ENCODE measurements around the gene SLC25A15. TPM values are rescaled to one million over a fixed set of nuclear protein-coding genes. Genes with fewer than 3 reads are reported as not detected.

SLC25A15 gene
- polyA plus RNA-seq, 1 of the 3 experiments (the other 2 are of a cell fraction): 15.2 TPM

GRCh38 chr13:40755082-40755700 is 34.2 kb upstream of the SLC25A15 start:
- no peak overlapping the region for H3K4me2 ChIP-seq
- peaks cover 3% of the 10 kb centered on the region; the same call in 1 of the 2 replicates for H3K79me2 ChIP-seq (ENCODE audit: insufficient read depth)
- 83% methylated on average over 7 of the region's 7 CpGs for WGBS (ENCODE audit: low lambda C conversion rate)
- H3F3A ChIP-seq (replicated peaks; ENCODE audit: insufficient read depth): peaks cover 8% of the 10 kb centered on the region
- H3K27me3 ChIP-seq (ENCODE audit: insufficient read depth): no peaks in the 10 kb centered on the region
- no peak for DNase-seq
- peaks cover 51 to 68% of the 10 kb centered on the region in 2 experiments for H3K36me3 ChIP-seq (replicated peaks in 1 of 2; ENCODE audit: control insufficient read depth in 1 of 2, insufficient read depth in 2 of 2, low read length in 1 of 2)
- POLR2A ChIA-PET: no interaction called here
- CTCF ChIA-PET: no interaction called here
- H3K9me2 ChIP-seq: no peaks in the 10 kb centered on the region
- no peak for TF ChIP-seq EZH2phosphoT487 (IDR thresholded peaks at IDR 0.05; ENCODE audit: borderline replicate concordance, low read depth)
- no peaks in the 10 kb centered on the region for H4K20me1 ChIP-seq (ENCODE audit: insufficient read depth)
- no peaks in the 10 kb centered on the region; the same call in 1 of the 2 replicates for H3K9me3 ChIP-seq
- H2AFZ ChIP-seq (ENCODE audit: low read depth): no peak overlapping the region
- no peaks in the 10 kb centered on the region for H3K4me1 ChIP-seq (ENCODE audit: control insufficient read depth in 1 of 2, insufficient read depth in 2 of 2, low read depth in 1 of 2, low read length in 1 of 2)
- no peak overlapping the region for H3K9ac ChIP-seq
- no peak overlapping the region for H3K27ac ChIP-seq (ENCODE audit: low read depth in 2 of 2, low read length in 1 of 2)
- H3K4me3 ChIP-seq (ENCODE audit: low read depth in 2 of 2, low read length in 1 of 2): no peak overlapping the region

- ChIA-PET POLR2A (no interaction called here), CTCF (no interaction called here)
Measured at GRCh38 chr13:40756042-40756441, 33.4 kb upstream of the SLC25A15 start.

More at GRCh38 chr13:40756042-40756441, 33.4 kb upstream of the SLC25A15 start:
- no peak overlapping the region for H2AFZ ChIP-seq (ENCODE audit: low read depth)
- H3K36me3 ChIP-seq (replicated peaks in 1 of 2; ENCODE audit: control insufficient read depth in 1 of 2, insufficient read depth in 2 of 2, low read length in 1 of 2): peaks cover 47 to 66% of the 10 kb centered on the region in 2 experiments
- H3K9me2 ChIP-seq: no peaks in the 10 kb centered on the region
- H3K27me3 ChIP-seq (ENCODE audit: insufficient read depth): no peaks in the 10 kb centered on the region
- H3K4me2 ChIP-seq: no peak overlapping the region
- no peak overlapping the region for H3K27ac ChIP-seq (ENCODE audit: low read depth in 2 of 2, low read length in 1 of 2)
- DNase-seq: no peak
- TF ChIP-seq CHD2 (IDR thresholded peaks at IDR 0.05; ENCODE audit: low read length, partially characterized antibody) (no peak), NRF1 (IDR thresholded peaks at IDR 0.05; ENCODE audit: low read depth, low read length) (no peak), PBX3 (IDR thresholded peaks at IDR 0.05) (no peak), ELF1 (IDR thresholded peaks at IDR 0.05) (no peak), RAD21 (IDR thresholded peaks at IDR 0.05; ENCODE audit: low read length) (no peak), FOXJ3 (CRISPR knock-in tag; IDR thresholded peaks at IDR 0.05) (no peak), FOXM1 (IDR thresholded peaks at IDR 0.05; ENCODE audit: low read depth) (no peak), USF1 (IDR thresholded peaks at IDR 0.05; ENCODE audit: borderline replicate concordance, low read depth) (no peak), TAF1 (IDR thresholded peaks at IDR 0.05; ENCODE audit: borderline replicate concordance, low read depth, low read length) (no peak), POLR2AphosphoS5 (IDR thresholded peaks at IDR 0.05; ENCODE audit: low read depth, low read length) (no peak), CTCF (IDR thresholded peaks at IDR 0.05) (no peak), MXI1 (IDR thresholded peaks at IDR 0.05; ENCODE audit: low read depth, low read length) (no peak), YY1 (IDR thresholded peaks at IDR 0.05; ENCODE audit: low read depth) (no peak), NFIC (IDR thresholded peaks at IDR 0.05; ENCODE audit: borderline replicate concordance) (no peak), GABPA (IDR thresholded peaks at IDR 0.05; ENCODE audit: low read depth) (no peak), GATA2 (CRISPR knock-in tag; IDR thresholded peaks at IDR 0.05) (no peak), RXRA (IDR thresholded peaks at IDR 0.05; ENCODE audit: borderline replicate concordance, low read depth) (no peak), TCF12 (IDR thresholded peaks at IDR 0.05) (no peak)
- peaks cover 8% of the 10 kb centered on the region for H3F3A ChIP-seq (replicated peaks; ENCODE audit: insufficient read depth)
- H3K79me2 ChIP-seq (ENCODE audit: insufficient read depth): peaks cover 3% of the 10 kb centered on the region; the same call in 1 of the 2 replicates
- no peaks in the 10 kb centered on the region for H4K20me1 ChIP-seq (ENCODE audit: insufficient read depth)
- no peak overlapping the region for H3K9ac ChIP-seq
- H3K4me1 ChIP-seq (ENCODE audit: control insufficient read depth in 1 of 2, insufficient read depth in 2 of 2, low read depth in 1 of 2, low read length in 1 of 2): no peaks in the 10 kb centered on the region
- no peak overlapping the region for H3K4me3 ChIP-seq (ENCODE audit: low read depth in 2 of 2, low read length in 1 of 2)
- H3K9me3 ChIP-seq: no peaks in the 10 kb centered on the region; the same call in 1 of the 2 replicates
- WGBS (ENCODE audit: low lambda C conversion rate): 46% methylated on average over 1 of the region's 1 CpG

Data from SK-N-SH (cell line).